CD14-positive monocyte (primary cell): ENCODE measurements around the gene KIF26B. TPM values are rescaled to one million over a fixed set of nuclear protein-coding genes. Genes with fewer than 3 reads are reported as not detected.
"Not testable (repeated sequence)": the region's sequence is repeated elsewhere in the genome, so short reads cannot be mapped to it uniquely, and the experiment has no call there.

Experiments used
- DNase-seq, 3 donors: peaks; one replicate each; pipeline ENCODE4 v3.0.0-alpha.2; 2011 to 2022
- H2AFZ ChIP-seq: 2 replicates; pipeline ENCODE4 v1.6.0; 2012; ENCODE audit warnings: mild to moderate bottlenecking, low read depth, low read length, inconsistent platforms; ENCODE audit not compliant: insufficient read depth, poor library complexity, severe bottlenecking
- H3K27ac ChIP-seq, 2 donors: 1 replicate in 1 of 2; 2 replicates in 1 of 2; pipeline ENCODE4 v1.5.1; 2012 to 2013; ENCODE audit warnings: low read length in 2 of 2, control low read depth in 1 of 2, inconsistent platforms in 1 of 2, low read depth in 1 of 2, mild to moderate bottlenecking in 1 of 2
- H3K27me3 ChIP-seq, 2 donors: one replicate each; pipeline versions ENCODE4 v1.6.0 to v1.6.1; 2011 to 2013; ENCODE audit warnings: low read length in 2 of 2; ENCODE audit not compliant: control insufficient read depth in 2 of 2, insufficient read depth in 2 of 2
- H3K36me3 ChIP-seq, 2 donors: replicated peaks in 1 of 2; 1 replicate in 1 of 2; 2 replicates in 1 of 2; pipeline versions ENCODE4 v1.5.1 to v1.6.1; 2012 to 2013; ENCODE audit warnings: low read length in 2 of 2, control low read depth in 1 of 2, inconsistent platforms in 1 of 2, mild to moderate bottlenecking in 1 of 2; ENCODE audit not compliant: insufficient read depth in 2 of 2, control insufficient read depth in 1 of 2
- H3K4me1 ChIP-seq, 2 donors: 1 replicate in 1 of 2; 2 replicates in 1 of 2; pipeline versions ENCODE4 v1.5.1 to v1.6.1; 2012 to 2013; ENCODE audit warnings: low read length in 2 of 2, control low read depth in 1 of 2, inconsistent platforms in 1 of 2, mild to moderate bottlenecking in 1 of 2, moderate library complexity in 1 of 2; ENCODE audit not compliant: insufficient read depth in 2 of 2, control insufficient read depth in 1 of 2
- H3K4me2 ChIP-seq: replicated peaks from 2 replicates; pipeline ENCODE3; 2012; ENCODE audit warnings: low read length, moderate library complexity, mild to moderate bottlenecking; ENCODE audit not compliant: poor library complexity, severe bottlenecking; ENCODE audit errors: extremely low read depth
- H3K4me3 ChIP-seq, 3 experiments: fragments of 200-600 bp in 1 of 3; sonication (generic) in 1 of 3; replicated peaks in 1 of 3; 1 replicate in 2 of 3; 2 replicates in 1 of 3; pipeline ENCODE4 v1.5.1; 2011 to 2013; ENCODE audit warnings: low read length in 3 of 3, mild to moderate bottlenecking in 3 of 3, control low read depth in 2 of 3, low read depth in 2 of 3, inconsistent platforms in 1 of 3, moderate library complexity in 1 of 3
- H3K79me2 ChIP-seq: 2 replicates; pipeline ENCODE4 v1.6.0; 2012; ENCODE audit warnings: mild to moderate bottlenecking, control low read depth, inconsistent platforms, low read length, moderate library complexity; ENCODE audit not compliant: insufficient read depth
- H3K9ac ChIP-seq: 2 replicates; pipeline ENCODE4 v1.6.0; 2017; ENCODE audit warnings: low read length, mild to moderate bottlenecking; ENCODE audit not compliant: insufficient read depth, poor library complexity, severe bottlenecking
- H3K9me3 ChIP-seq, 2 donors: replicated peaks in 1 of 2; 1 replicate in 1 of 2; 2 replicates in 1 of 2; pipeline versions ENCODE4 v1.5.1 to v1.6.1; 2012 to 2013; ENCODE audit warnings: low read length in 2 of 2, control low read depth in 1 of 2; ENCODE audit not compliant: control insufficient read depth in 1 of 2, insufficient read depth in 1 of 2
- H4K20me1 ChIP-seq: 2 replicates; pipeline ENCODE4 v1.6.0; 2012; ENCODE audit warnings: mild to moderate bottlenecking, low read length, control low read depth, moderate library complexity; ENCODE audit not compliant: insufficient read depth
- H3K27ac Mint-ChIP-seq, 7 donors: one replicate each; pipeline ENCODE4 v1.8.0; 2020; ENCODE audit warnings: mild to moderate bottlenecking in 7 of 7, mixed read lengths in 7 of 7, moderate library complexity in 6 of 7, inconsistent platforms in 2 of 7
- H3K27me3 Mint-ChIP-seq, 3 donors: one replicate each; pipeline ENCODE4 v1.8.0; 2021 to 2022; ENCODE audit warnings: low read depth in 3 of 3, mild to moderate bottlenecking in 3 of 3, mixed read lengths in 3 of 3, moderate library complexity in 3 of 3, inconsistent platforms in 1 of 3
- H3K36me3 Mint-ChIP-seq, 2 donors: one replicate each; pipeline ENCODE4 v1.8.0; 2020; ENCODE audit warnings: mixed read lengths in 2 of 2, inconsistent platforms in 1 of 2, mild to moderate bottlenecking in 1 of 2
- H3K4me1 Mint-ChIP-seq: one replicate; pipeline ENCODE4 v1.8.0; 2020; ENCODE audit warnings: mild to moderate bottlenecking, mixed read lengths
- H3K4me3 Mint-ChIP-seq, 2 donors: one replicate each; pipeline ENCODE4 v1.8.0; 2020; ENCODE audit warnings: mild to moderate bottlenecking in 2 of 2, mixed read lengths in 2 of 2, moderate library complexity in 1 of 2
- H3K9me3 Mint-ChIP-seq, 7 donors: one replicate each; pipeline ENCODE4 v1.8.0; 2020 to 2022; ENCODE audit warnings: mixed read lengths in 7 of 7, mild to moderate bottlenecking in 6 of 7, moderate library complexity in 6 of 7, inconsistent platforms in 2 of 7
- WGBS: methylation state at CpG from one replicate; pipeline ENCODE4 v1.1.5; 2013; ENCODE audit warnings: missing lambda C conversion rate; ENCODE audit not compliant: insufficient coverage; 5-methylcytosine and 5-hydroxymethylcytosine counted together
- intact Hi-C, 2 donors: fragments of 100-400 bp; cut with micrococcal nuclease; formaldehyde crosslinking; loops; one replicate each; pipeline versions ENCODE4 v1.15.0 to v1.15.1; 2023
- polyA plus RNA-seq, 3 donors: library from polyadenylated mRNA; depleted of rRNA in 1 of 3; unstranded in 2 of 3; stranded (reverse) in 1 of 3; fragments of 300-500 nt in 2 of 3; fragments of >200 nt in 1 of 3; fragmentation: Illumina TruSeq in 2 of 3; gene quantifications; 1 replicate in 2 of 3; 2 replicates in 1 of 3; pipeline ENCODE4 v1.2.3, GENCODE V29; 2012 to 2021
- TF ChIP-seq, protein P1 (sequence below): fragments of 200-600 bp; IDR thresholded peaks from one replicate; pipeline ENCODE4 v1.8.0; 2022; ENCODE audit warnings: antibody characterized with exemption, mild to moderate bottlenecking

KIF26B gene
- polyA plus RNA-seq, 3 donors: 0.01 to 0.05 TPM; not detected in 1

DNA sequence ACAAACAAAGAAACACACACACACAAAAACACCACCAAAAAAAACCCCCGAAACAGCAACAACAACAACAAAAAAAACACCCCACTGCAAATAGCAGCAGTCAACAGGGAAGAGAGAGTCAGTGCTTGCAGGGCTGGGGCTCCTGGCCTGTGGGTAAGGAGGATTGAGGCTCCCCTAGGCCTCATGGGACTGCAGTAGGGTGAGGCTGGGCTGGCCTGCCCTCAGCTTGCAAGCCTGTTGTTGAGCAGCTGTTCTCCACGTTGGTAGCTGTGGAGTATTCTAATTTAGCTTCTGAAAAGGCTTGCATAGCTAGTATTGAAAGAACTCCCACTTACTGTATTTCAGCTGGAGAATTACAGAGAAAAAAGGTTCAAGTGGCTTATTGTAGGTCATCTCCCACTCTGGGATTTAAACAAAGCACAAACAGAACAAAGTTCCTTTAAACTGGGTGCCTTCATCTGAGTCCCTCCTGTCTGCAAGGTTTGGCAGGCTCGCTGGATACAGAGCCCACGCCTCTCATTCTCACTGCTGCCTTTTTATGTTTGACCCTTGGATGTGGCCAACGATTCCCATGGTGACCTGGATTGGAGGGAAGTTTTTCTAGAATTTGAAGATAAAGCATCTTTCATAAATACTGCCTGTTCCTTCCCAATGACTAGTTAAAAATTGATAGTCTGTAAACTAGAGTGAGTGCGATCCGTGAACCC lies 247.2 kb downstream of the KIF26B start:
- WGBS: 80% methylated on average over 1 of the region's 7 CpGs
- peaks cover 0 to 18% (median 5%) of the 10 kb centered on the region in 3 donors for H3K27me3 Mint-ChIP-seq
- Histone ChIP-seq H3K79me2 (no peaks in the 10 kb centered on the region), H3K9me3 (no peaks in the 10 kb centered on the region), H3K27ac (no peak overlapping the region), H4K20me1 (no peaks in the 10 kb centered on the region), H2AFZ (no peak overlapping the region), H3K27me3 (no peaks in the 10 kb centered on the region), H3K4me2 (no peak overlapping the region), H3K4me1 (no peaks in the 10 kb centered on the region), H3K4me3 (no peak overlapping the region), H3K36me3 (no peaks in the 10 kb centered on the region), H3K9ac (no peak overlapping the region)
- TF ChIP-seq, protein P1, sequence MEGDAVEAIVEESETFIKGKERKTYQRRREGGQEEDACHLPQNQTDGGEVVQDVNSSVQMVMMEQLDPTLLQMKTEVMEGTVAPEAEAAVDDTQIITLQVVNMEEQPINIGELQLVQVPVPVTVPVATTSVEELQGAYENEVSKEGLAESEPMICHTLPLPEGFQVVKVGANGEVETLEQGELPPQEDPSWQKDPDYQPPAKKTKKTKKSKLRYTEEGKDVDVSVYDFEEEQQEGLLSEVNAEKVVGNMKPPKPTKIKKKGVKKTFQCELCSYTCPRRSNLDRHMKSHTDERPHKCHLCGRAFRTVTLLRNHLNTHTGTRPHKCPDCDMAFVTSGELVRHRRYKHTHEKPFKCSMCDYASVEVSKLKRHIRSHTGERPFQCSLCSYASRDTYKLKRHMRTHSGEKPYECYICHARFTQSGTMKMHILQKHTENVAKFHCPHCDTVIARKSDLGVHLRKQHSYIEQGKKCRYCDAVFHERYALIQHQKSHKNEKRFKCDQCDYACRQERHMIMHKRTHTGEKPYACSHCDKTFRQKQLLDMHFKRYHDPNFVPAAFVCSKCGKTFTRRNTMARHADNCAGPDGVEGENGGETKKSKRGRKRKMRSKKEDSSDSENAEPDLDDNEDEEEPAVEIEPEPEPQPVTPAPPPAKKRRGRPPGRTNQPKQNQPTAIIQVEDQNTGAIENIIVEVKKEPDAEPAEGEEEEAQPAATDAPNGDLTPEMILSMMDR: no peak
- H3K9me3 Mint-ChIP-seq: peaks cover 0 to 3% (median 0%) of the 10 kb centered on the region in 7 donors
- H3K4me1 Mint-ChIP-seq: peaks cover 6% of the 10 kb centered on the region
- intact Hi-C loops: no loop called here
- no peaks in the 10 kb centered on the region for H3K36me3 Mint-ChIP-seq
- no peak overlapping the region for H3K27ac Mint-ChIP-seq
- DNase-seq: no peak
- H3K4me3 Mint-ChIP-seq: no peak overlapping the region

DNA sequence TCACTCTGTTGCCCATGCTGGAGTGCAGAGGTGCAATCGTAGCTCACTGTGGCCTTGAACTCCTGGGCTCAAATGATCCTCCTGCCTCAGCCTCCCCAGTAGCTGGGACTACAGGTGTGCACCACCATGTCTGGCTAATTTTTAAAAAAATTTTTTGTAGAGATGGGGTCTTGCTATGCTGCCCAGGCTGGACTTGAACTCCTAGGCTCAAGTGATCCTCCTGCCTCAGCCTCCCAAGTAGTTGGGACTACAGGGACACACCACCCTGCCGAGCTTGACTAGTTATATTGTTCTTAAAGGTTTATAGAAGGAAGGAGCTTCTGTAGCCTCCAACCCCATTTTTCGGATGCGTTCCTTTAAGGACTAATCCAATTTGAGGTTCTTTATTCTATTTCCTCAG lies 248.2 kb downstream of the KIF26B start:
- no CpG with 5 or more reads among the region's 4 CpGs for WGBS
- H3K4me1 ChIP-seq, intact Hi-C loops, H3K4me2 ChIP-seq, DNase-seq, H3K27me3 ChIP-seq, H3K36me3 ChIP-seq, H3K4me3 Mint-ChIP-seq, H3K36me3 Mint-ChIP-seq, H3K27ac ChIP-seq, H3K79me2 ChIP-seq, H3K4me3 ChIP-seq, H3K4me1 Mint-ChIP-seq, H3K9me3 ChIP-seq, H3K27ac Mint-ChIP-seq, H3K9me3 Mint-ChIP-seq, H4K20me1 ChIP-seq, H2AFZ ChIP-seq, H3K9ac ChIP-seq: not testable (repeated sequence)
- peaks cover 0 to 16% (median 4%) of the 10 kb centered on the region in 3 donors for H3K27me3 Mint-ChIP-seq
